OCI-LY3 (cell line): ENCODE data around the gene PNKP.

Source experiments
- CTCF ChIP-seq: fragments of 200-600, 300-600 bp; sonication (generic); IDR thresholded peaks from 2 replicates; pipeline ENCODE4 v1.5.1; 2014; ENCODE audit warnings: antibody characterized with exemption, low read length, low read depth
- EZH2phosphoT487 ChIP-seq: fragments of 200-600 bp; shearing (Covaris generic); IDR thresholded peaks from 2 replicates; pipeline ENCODE4 v1.6.1; 2018; ENCODE audit warnings: antibody characterized with exemption, mixed run types, low read depth

- TF ChIP-seq CTCF = no peak
- TF ChIP-seq EZH2phosphoT487 = no peak
Measured at GRCh38 chr19:49857838-49858087, 9.6 kb downstream of the PNKP start.
